Pancreas (tissue), 10 donors: ENCODE measurements around the gene CTSW. TPM values are rescaled to one million over a fixed set of nuclear protein-coding genes. Genes with fewer than 3 reads are reported as not detected.

ENCODE experiments used
- ATAC-seq, 4 donors: fragments of 200-7000 bp; cut with Tn5 transposase; one replicate each; pipeline versions ENCODE4 v1.8.0 to v1.9.1; 2020; ENCODE audit warnings: mild to moderate bottlenecking in 4 of 4, moderate library complexity in 4 of 4
- DNase-seq, 6 donors: peaks; one replicate each; pipeline ENCODE4 v3.0.0-alpha.2; 2020
- FAIRE-seq: peaks from 2 replicates; lab custom pipeline; 2012; peaks lifted over from hg19 to GRCh38; lab: Jason Lieb, UNC
- H3K27ac ChIP-seq, 4 donors: fragments of 200-600 bp; sonication (generic); 1 replicate in 3 of 4; 2 replicates in 1 of 4; pipeline versions ENCODE4 v1.5.0 to v1.8.0; 2020
- H3K27me3 ChIP-seq, 4 donors: fragments of 200-600 bp; one replicate each; pipeline ENCODE4 v1.8.0; 2021
- H3K36me3 ChIP-seq, 3 donors: fragments of 200-600 bp; sonication (generic) in 1 of 3; one replicate each; pipeline versions ENCODE4 v1.5.0 to v1.8.0; 2020 to 2021
- H3K4me1 ChIP-seq, 3 donors: fragments of 200-600 bp; one replicate each; pipeline ENCODE4 v1.8.0; 2021
- H3K4me3 ChIP-seq, 4 donors: fragments of 200-600 bp; sonication (generic) in 2 of 4; one replicate each; pipeline versions ENCODE4 v1.5.0 to v1.8.0; 2020 to 2021
- H3K9me3 ChIP-seq, 4 donors: fragments of 200-600 bp; one replicate each; pipeline ENCODE4 v1.8.0; 2021
- WGBS, 2 donors: extraction: QIAGEN DNeasy Blood & Tissue Kit; methylation state at CpG; one replicate each; pipeline ENCODE4 v1.1.7; 2013; 5-methylcytosine and 5-hydroxymethylcytosine counted together
- intact Hi-C, 3 donors: fragments of 100-400 bp; cut with DNase I; formaldehyde crosslinking; loops; one replicate each; pipeline versions ENCODE4 v1.11.1 to v1.14.2; 2022
- polyA plus RNA-seq, 2 donors: library from polyadenylated mRNA; stranded (reverse); fragments of 200-250 nt; gene quantifications; one replicate each; pipeline ENCODE4 v1.2.3, GENCODE V29; 2013
- total RNA-seq, 6 donors: library from RNA; stranded (reverse); fragmentation: NEBNext Ultra II Directional in 4 of 6; extraction: Animal tissue kit (Norgen Biotek cat#: 25700) in 4 of 6; gene quantifications; one replicate each; pipeline versions ENCODE4 v1.2.1 to v1.2.4, GENCODE V29; 2021 to 2023
- TF ChIP-seq, protein P1 (sequence below), 4 donors: fragments of 200-600 bp; sonication (generic) in 3 of 4; IDR thresholded peaks; one replicate each; pipeline versions ENCODE4 v1.5.0 to v1.8.0; 2021; ENCODE audit warnings: antibody characterized with exemption in 4 of 4
- donor health status: healthy with polysubstance abuse.
- donor health status: DM: no; HTN: no; CAD: no; lungs with moderate emphysema.
- donor health status: DM: no; HTN: no; CAD: no.
- donor health status: control.
- donor health status: control.
- donor health status: Bipolar disorder and iron deficiency.
- donor health status: DM: yes; HTN: yes; CAD: no.
- donor health status: DM: no; HTN: no; CAD: no.
- donor health status: DM: no; HTN: no; CAD: no.
- donor health status: DM: yes; HTN: yes; CAD: no.

CTSW gene
- total and polyA plus RNA-seq, 8 donors = 0.14 to 0.72 (median 0.46) TPM; not detected in 1

GRCh38 chr11:65917434-65918210, 38.0 kb downstream of the CTSW start:
- Histone ChIP-seq H3K4me3 (peak overlapping the region; percentile 84 to 97 (median 92)), H3K4me1 (peaks cover 0 to 25% (median 12%) of the 10 kb centered on the region in 3 donors), H3K27ac (no peak overlapping the region), H3K36me3 (no peaks in the 10 kb centered on the region), H3K9me3 (no peaks in the 10 kb centered on the region), H3K27me3 (no peaks in the 10 kb centered on the region)
- intact Hi-C loops = no loop called here
- ATAC-seq (no peak), DNase-seq (peak in 3 of 6 donors; percentile 38 to 82 (median 57)), FAIRE-seq (no peak)
- TF ChIP-seq, protein P1, sequence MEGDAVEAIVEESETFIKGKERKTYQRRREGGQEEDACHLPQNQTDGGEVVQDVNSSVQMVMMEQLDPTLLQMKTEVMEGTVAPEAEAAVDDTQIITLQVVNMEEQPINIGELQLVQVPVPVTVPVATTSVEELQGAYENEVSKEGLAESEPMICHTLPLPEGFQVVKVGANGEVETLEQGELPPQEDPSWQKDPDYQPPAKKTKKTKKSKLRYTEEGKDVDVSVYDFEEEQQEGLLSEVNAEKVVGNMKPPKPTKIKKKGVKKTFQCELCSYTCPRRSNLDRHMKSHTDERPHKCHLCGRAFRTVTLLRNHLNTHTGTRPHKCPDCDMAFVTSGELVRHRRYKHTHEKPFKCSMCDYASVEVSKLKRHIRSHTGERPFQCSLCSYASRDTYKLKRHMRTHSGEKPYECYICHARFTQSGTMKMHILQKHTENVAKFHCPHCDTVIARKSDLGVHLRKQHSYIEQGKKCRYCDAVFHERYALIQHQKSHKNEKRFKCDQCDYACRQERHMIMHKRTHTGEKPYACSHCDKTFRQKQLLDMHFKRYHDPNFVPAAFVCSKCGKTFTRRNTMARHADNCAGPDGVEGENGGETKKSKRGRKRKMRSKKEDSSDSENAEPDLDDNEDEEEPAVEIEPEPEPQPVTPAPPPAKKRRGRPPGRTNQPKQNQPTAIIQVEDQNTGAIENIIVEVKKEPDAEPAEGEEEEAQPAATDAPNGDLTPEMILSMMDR (IDR thresholded peaks at IDR 0.05) = no peak
- 69 to 78% methylated on average over 35 of the region's 35 CpGs for WGBS, 2 donors

DNA sequence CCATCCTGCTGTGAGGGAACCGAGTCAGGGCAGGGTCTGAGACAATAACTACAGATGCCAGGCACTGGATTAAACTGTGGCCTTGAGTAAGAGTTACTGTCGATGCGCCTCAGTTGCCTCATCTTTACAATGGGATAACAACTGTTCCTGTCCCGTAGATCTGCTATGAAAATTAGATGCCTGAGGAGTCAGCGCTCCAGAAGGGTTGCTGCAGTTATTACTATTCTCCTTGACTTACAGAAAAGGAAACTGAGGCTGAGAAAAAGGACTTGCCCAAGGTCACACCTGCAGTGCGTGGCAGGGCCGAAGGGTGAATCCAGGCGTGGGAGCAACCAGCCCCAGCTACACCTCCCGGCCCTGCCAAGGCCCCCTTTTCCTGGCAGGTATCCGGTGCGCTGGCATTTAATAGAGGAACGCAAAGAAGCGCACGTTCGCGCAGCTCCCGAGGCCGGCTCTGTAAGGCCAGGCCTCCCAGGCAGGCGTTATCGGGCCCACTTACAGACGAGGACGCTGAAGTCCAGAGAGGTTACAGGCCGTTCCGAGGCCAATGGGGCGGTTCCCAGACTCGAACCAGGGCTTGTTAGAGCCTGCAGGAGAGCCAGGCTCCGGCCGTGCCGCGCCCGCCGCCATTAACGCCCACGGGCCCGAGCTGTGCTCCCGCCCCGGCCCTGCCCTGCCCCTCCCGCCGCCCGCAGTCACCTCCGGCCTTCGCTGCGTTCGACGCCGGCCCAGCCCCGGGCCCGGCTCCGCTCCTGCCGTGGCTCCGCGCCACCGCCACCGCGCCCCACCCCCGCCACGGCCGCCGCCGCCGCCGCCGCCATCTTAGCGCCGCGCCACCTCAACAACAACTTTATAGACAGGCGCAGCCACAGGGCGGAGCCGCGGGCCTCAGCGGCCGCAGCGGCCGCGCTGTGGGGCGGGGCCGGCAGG, 38.8 kb downstream of the CTSW start, which contains the start of gene C11orf68:
Gene C11orf68 (minus strand): TSS at position 852 of the 930 bp plus-strand sequence. CDS start 31 bp downstream, at position 821.
- Histone ChIP-seq H3K27me3 (no peaks in the 10 kb centered on the region), H3K36me3 (no peaks in the 10 kb centered on the region), H3K27ac (peak within 1 kb of the TSS; percentile 63 to 85 (median 82)), H3K9me3 (no peaks in the 10 kb centered on the region), H3K4me3 (peak within 1 kb of the TSS; percentile 95 to 98 (median 97)), H3K4me1 (peaks cover 0 to 25% (median 12%) of the 10 kb centered on the region in 3 donors)
- ATAC-seq (no peak), DNase-seq (peak in 1 of 6 donors; percentile 59), FAIRE-seq (no peak)
- intact Hi-C loops = no loop called here
- 3 to 6% methylated on average over 45 to 77 of the region's 77 CpGs for WGBS, 2 donors
- TF ChIP-seq, protein P1 (IDR thresholded peaks at IDR 0.05) = no peak

DNA sequence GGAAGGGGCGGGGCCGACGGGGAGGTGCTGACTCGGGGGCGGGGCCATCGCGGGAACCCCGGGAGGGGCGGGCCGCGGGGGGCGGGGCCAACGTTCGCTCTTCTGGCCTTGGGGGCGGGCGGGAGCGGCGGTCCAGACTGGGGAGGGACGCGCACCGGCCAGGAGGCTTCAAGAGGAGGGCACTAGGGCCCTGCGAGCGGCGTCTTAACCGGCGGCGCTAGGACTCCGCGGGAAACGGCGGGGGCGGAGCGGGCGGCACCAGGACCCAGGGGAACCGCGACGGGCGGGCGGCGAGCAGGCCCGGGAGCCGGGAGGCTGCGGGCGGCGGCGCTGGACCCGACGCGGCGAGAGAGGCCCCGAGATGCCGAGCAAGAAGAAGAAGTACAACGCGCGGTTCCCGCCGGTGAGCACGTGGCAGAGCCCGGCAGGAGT, 39.5 kb downstream of the CTSW start, which contains the start of gene DRAP1:
Gene DRAP1 (plus strand): TSS at position 286 of the 432 bp plus-strand sequence. CDS start 76 bp downstream, at position 362.
- DNase-seq (peak; percentile 99 to 100 (median 100)), FAIRE-seq (no peak), ATAC-seq (peak; percentile 91 to 95 (median 93))
- TF ChIP-seq, protein P1 (IDR thresholded peaks at IDR 0.05) = no peak
- intact Hi-C loops = no loop called here
- Histone ChIP-seq H3K4me3 (peak within 1 kb of the TSS; percentile 95 to 98 (median 97)), H3K4me1 (peaks cover 0 to 25% (median 12%) of the 10 kb centered on the region in 3 donors), H3K27ac (peak within 1 kb of the TSS; percentile 63 to 85 (median 82)), H3K27me3 (no peaks in the 10 kb centered on the region), H3K9me3 (no peaks in the 10 kb centered on the region), H3K36me3 (no peaks in the 10 kb centered on the region)
- 0 to 1% methylated on average over 36 to 59 of the region's 59 CpGs for WGBS, 2 donors

DNA sequence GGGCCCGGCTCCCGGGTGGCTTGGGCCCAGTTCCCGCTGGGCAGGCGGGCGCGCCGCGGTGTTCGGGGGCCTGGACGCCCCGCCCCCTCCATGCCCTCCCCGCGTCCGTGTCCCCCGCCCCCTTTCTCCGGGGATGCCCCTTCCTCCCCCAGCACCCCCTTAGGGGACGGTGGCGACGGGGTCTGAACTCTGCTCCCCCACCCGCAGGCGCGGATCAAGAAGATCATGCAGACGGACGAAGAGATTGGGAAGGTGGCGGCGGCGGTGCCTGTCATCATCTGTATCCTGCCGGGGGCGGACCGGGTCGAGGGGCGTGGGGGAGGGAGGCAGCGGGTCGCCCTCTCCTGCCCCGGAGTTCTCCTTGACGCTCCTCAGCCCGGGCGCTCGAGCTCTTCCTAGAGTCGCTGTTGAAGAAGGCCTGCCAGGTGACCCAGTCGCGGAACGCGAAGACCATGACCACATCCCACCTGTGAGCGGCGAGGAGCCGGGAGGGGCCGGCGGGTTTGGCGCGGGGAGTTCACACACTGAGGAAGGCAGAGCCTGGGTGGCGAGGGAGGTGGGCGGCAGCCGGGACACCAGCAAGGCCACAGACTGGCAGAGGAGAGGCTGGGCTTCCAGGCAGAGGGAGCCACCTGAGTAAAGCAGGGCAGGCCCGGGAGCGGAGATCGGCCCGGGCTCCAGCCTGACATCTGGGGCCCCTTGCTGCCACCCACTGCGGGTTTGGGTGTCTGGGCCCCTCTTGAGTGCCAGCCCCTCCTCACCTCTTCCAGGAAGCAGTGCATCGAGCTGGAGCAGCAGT, 40.1 kb downstream of the CTSW start:
- no peak for FAIRE-seq
- DNase-seq = peak in 4 of 6 donors; percentile 57 to 88 (median 70)
- Histone ChIP-seq H3K4me1 (peaks cover 0 to 25% (median 12%) of the 10 kb centered on the region in 3 donors), H3K27ac (peak overlapping the region; percentile 57 to 73 (median 66)), H3K4me3 (peak overlapping the region; percentile 89 to 98 (median 96)), H3K9me3 (no peaks in the 10 kb centered on the region), H3K27me3 (no peaks in the 10 kb centered on the region), H3K36me3 (no peaks in the 10 kb centered on the region)
- TF ChIP-seq, protein P1 (IDR thresholded peaks at IDR 0.05) = no peak
- intact Hi-C loops = no loop called here
- ATAC-seq = peak; percentile 22 to 48 (median 35)
- WGBS, 2 donors = 0 to 1% methylated on average over 55 to 60 of the region's 60 CpGs
